HepG2 (cell line): Measurements from ENCODE around the gene TMEM61. TPM values are rescaled to one million over a fixed set of nuclear protein-coding genes. Genes with fewer than 3 reads are reported as not detected.

Experiments used
- ATAC-seq: fragments of 200-7000 bp; cut with Tn5 transposase; 3 replicates; pipeline ENCODE4 v1.9.1; 2020; ENCODE audit warnings: mild to moderate bottlenecking, moderate library complexity
- BruUV-seq: library from RNA; stranded (reverse); fragments of 400-500 nt; replicated peaks from 2 replicates; lab custom pipeline; 2021; lab: Mats Ljungman, UMichigan
- CTCF ChIA-PET: fragments of 300-600 bp; formaldehyde crosslinking; extraction: SDS; loops from one replicate; lab custom pipeline; 2021; ENCODE audit warnings: low total read pairs, inconsistent platforms, low intra/inter-chr PET ratio; lab: Yijun Ruan, JAX
- POLR2A ChIA-PET: fragments of 350-600 bp; sonication (Branson Sonifier 250); formaldehyde crosslinking; loops from one replicate; lab custom pipeline; 2020; ENCODE audit warnings: antibody characterized with exemption, inconsistent platforms; lab: Yijun Ruan, JAX
- DNase-seq: peaks from one replicate; pipeline ENCODE4 v3.0.0-alpha.2; 2015; ENCODE audit warnings: low spot score
- FAIRE-seq: peaks from 3 replicates; lab custom pipeline; 2011; peaks lifted over from hg19 to GRCh38; lab: Jason Lieb, UNC
- H2AFZ ChIP-seq: one replicate; pipeline ENCODE4 v1.6.1; 2011; ENCODE audit warnings: low read length, inconsistent platforms
- H3K27ac ChIP-seq: fragments of 300-600 bp; 3 replicates; pipeline ENCODE4 v1.8.0; 2011; ENCODE audit warnings: mixed run types, mild to moderate bottlenecking, mixed read lengths, low read length, inconsistent platforms; ENCODE audit not compliant: insufficient read depth; ENCODE audit errors: extremely low read length
- H3K27me3 ChIP-seq, 2 experiments: fragments of 200-600 bp in 1 of 2; 2 replicates in 1 of 2; 3 replicates in 1 of 2; pipeline versions ENCODE4 v1.6.0 to v1.8.0; 2011; ENCODE audit warnings: low read length in 2 of 2, mild to moderate bottlenecking in 2 of 2, moderate library complexity in 2 of 2, inconsistent platforms in 1 of 2; ENCODE audit not compliant: insufficient read depth in 2 of 2, control insufficient read depth in 1 of 2
- H3K36me3 ChIP-seq, 2 experiments: fragments of 200-600 bp in 1 of 2; replicated peaks in 1 of 2; 2 replicates in 1 of 2; 3 replicates in 1 of 2; pipeline versions ENCODE4 v1.5.1 to v1.8.0; 2011; ENCODE audit warnings: low read length in 2 of 2, inconsistent platforms in 1 of 2; ENCODE audit not compliant: insufficient read depth in 2 of 2, control insufficient read depth in 1 of 2
- H3K4me1 ChIP-seq: 2 replicates; pipeline ENCODE4 v1.5.1; 2012; ENCODE audit warnings: low read length, inconsistent platforms; ENCODE audit not compliant: insufficient read depth
- H3K4me2 ChIP-seq: 2 replicates; pipeline ENCODE4 v1.6.0; 2011; ENCODE audit warnings: low read depth, low read length, inconsistent platforms
- H3K4me3 ChIP-seq, 3 experiments: fragments of 200-600 bp in 1 of 3; sonication (generic), shearing (Covaris generic) in 1 of 3; replicated peaks in 1 of 3; 2 replicates each; pipeline ENCODE4 v1.5.1; 2011 to 2016; ENCODE audit warnings: low read length in 3 of 3, inconsistent platforms in 2 of 3, low read depth in 2 of 3, mild to moderate bottlenecking in 2 of 3, control low read depth in 1 of 3, mixed read lengths in 1 of 3; ENCODE audit not compliant: insufficient read depth in 1 of 3
- H3K79me2 ChIP-seq: one replicate; pipeline ENCODE4 v1.6.1; 2011; ENCODE audit warnings: low read length, inconsistent platforms; ENCODE audit not compliant: insufficient read depth
- H3K9ac ChIP-seq: 2 replicates; pipeline ENCODE4 v1.6.0; 2011; ENCODE audit warnings: mild to moderate bottlenecking, low read depth, low read length, inconsistent platforms; ENCODE audit not compliant: insufficient read depth
- H3K9me3 ChIP-seq: 2 replicates; pipeline ENCODE4 v1.5.1; 2012; ENCODE audit warnings: mild to moderate bottlenecking, low read length
- H4K20me1 ChIP-seq: 2 replicates; pipeline ENCODE4 v1.6.0; 2011; ENCODE audit warnings: inconsistent platforms, mild to moderate bottlenecking, low read length, moderate library complexity; ENCODE audit not compliant: insufficient read depth
- NFE2L1 ChIP-seq: sonication (generic); formaldehyde crosslinking; IDR thresholded peaks from 2 replicates; pipeline ENCODE4 v1.4.0; 2020; ENCODE audit warnings: missing genetic modification reagents, mild to moderate bottlenecking, borderline replicate concordance
- PITX1 ChIP-seq: sonication (generic); formaldehyde crosslinking; IDR thresholded peaks from 2 replicates; pipeline ENCODE4 v1.5.1; 2020; ENCODE audit warnings: mild to moderate bottlenecking, missing genetic modification reagents
- TBP ChIP-seq: sonication (generic); formaldehyde crosslinking; IDR thresholded peaks from 2 replicates; pipeline ENCODE4 v1.5.0; 2020; ENCODE audit warnings: missing genetic modification reagents
- ZFP36 ChIP-seq: fragments of 150-350 bp; IDR thresholded peaks from 2 replicates; pipeline ENCODE4 v1.6.1; 2018; ENCODE audit warnings: borderline replicate concordance, low read length, low read depth; ENCODE audit not compliant: partially characterized antibody
- ZKSCAN8 ChIP-seq: IDR thresholded peaks from 2 replicates; pipeline ENCODE4 v1.6.1; 2016; ENCODE audit warnings: borderline replicate concordance, missing genetic modification reagents, missing compliant biosample characterization
- ZNF143 ChIP-seq: sonication (generic); formaldehyde crosslinking; IDR thresholded peaks from 2 replicates; pipeline ENCODE4 v1.4.0; 2020; ENCODE audit warnings: missing genetic modification reagents
- WGBS: methylation state at CpG from one replicate; pipeline ENCODE4 v1.1.6; 2017; ENCODE audit warnings: low lambda C conversion rate; 5-methylcytosine and 5-hydroxymethylcytosine counted together
- in situ Hi-C: cut with HindIII; loops from 2 replicates; pipeline ENCODE4 v1.10.0; 2017; ENCODE audit warnings: low pct_unique_long_range_greater_than_20kb; ENCODE audit not compliant: extremely low pct_ligation_motif_present
- intact Hi-C: fragments of 100-400 bp; cut with micrococcal nuclease; formaldehyde crosslinking; loops from one replicate; pipeline ENCODE4 v1.10.0; 2022; ENCODE audit not compliant: unreplicated experiment
- polyA plus RNA-seq, 8 experiments: library from polyadenylated mRNA; depleted of rRNA in 3 of 8; stranded (reverse) in 7 of 8; unstranded in 1 of 8; fragments of >200 nt; fragmentation: Illumina TruSeq in 4 of 8; extraction: Trizol in 4 of 8; gene quantifications; 2 replicates each; pipeline versions ENCODE4 v1.2.1 to v1.2.3, GENCODE V29; 2011 to 2016; ENCODE audit warnings: low read depth in 4 of 8, missing spikeins in 1 of 8, mixed read lengths in 1 of 8; ENCODE audit not compliant: insufficient read depth in 1 of 8
- total RNA-seq, 5 experiments: library from RNA; depleted of rRNA; stranded (reverse); fragments of >200 nt; fragmentation: Illumina TruSeq; extraction: Trizol; gene quantifications; 2 replicates each; pipeline ENCODE4 v1.2.3, GENCODE V29; 2016; ENCODE audit warnings: low read depth in 1 of 5
- TF ChIP-seq, protein P1 (sequence below): sonication (generic); formaldehyde crosslinking; IDR thresholded peaks from 2 replicates; pipeline ENCODE4 v1.8.0; 2022; ENCODE audit warnings: missing genetic modification reagents, mild to moderate bottlenecking, borderline replicate concordance

The TMEM61 gene
- total and polyA plus RNA-seq, 2 of the 13 experiments (the other 11 are each of a cell fraction or from before 2014, with no cell fraction given), result not detected

DNA sequence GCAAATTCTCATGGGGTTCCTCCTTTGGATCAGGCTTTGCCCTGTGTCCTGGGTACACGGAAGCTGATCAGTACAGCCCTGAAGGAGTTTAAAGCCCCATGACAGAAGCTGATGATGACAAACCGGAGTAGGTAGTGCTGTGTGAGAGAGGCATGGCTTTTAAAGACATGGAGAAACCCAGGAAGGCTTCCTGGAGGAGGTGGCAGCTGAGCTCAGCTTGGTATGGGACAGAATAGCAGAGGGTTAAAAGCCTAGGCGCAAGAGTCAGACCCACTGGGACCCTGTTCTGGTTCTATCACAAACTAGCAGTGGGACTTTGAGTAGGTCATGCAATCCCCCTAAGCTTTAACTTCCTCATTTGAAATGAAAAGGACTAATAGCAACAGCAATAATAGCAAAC is 6.1 kb downstream of the TMEM61 start:
- Histone ChIP-seq H3K27ac (no peak overlapping the region), H3K27me3 (peaks cover 2 to 30% of the 10 kb centered on the region in 2 experiments; a peak in 3 of 5 replicates), H3K9ac (no peak overlapping the region), H3K4me3 (no peak overlapping the region)
- no peak for DNase-seq
- no peak for FAIRE-seq
- no peak for ATAC-seq
- in situ Hi-C loops, result no loop called here
- no TSS peak for BruUV-seq
- CTCF ChIA-PET, result no interaction called here
- 38% methylated on average over 3 of the region's 3 CpGs for WGBS
- TF ChIP-seq ZNF143 (CRISPR knock-in tag), result no peak
- no peak for TF ChIP-seq NFE2L1 (CRISPR knock-in tag)
- TF ChIP-seq, protein P1, sequence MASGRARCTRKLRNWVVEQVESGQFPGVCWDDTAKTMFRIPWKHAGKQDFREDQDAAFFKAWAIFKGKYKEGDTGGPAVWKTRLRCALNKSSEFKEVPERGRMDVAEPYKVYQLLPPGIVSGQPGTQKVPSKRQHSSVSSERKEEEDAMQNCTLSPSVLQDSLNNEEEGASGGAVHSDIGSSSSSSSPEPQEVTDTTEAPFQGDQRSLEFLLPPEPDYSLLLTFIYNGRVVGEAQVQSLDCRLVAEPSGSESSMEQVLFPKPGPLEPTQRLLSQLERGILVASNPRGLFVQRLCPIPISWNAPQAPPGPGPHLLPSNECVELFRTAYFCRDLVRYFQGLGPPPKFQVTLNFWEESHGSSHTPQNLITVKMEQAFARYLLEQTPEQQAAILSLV (CRISPR knock-in tag), result no peak
- TF ChIP-seq ZFP36, result peak; percentile 85
- TF ChIP-seq PITX1 (CRISPR knock-in tag), result no peak
- TF ChIP-seq, all 625 proteins: peak for 1
- H3K4me1 ChIP-seq, result peaks cover 8% of the 10 kb centered on the region
- POLR2A ChIA-PET, result no interaction called here
- no peak overlapping the region for H2AFZ ChIP-seq
- H3K36me3 ChIP-seq, result no peaks in the 10 kb centered on the region
- no peak overlapping the region for H3K4me2 ChIP-seq
- intact Hi-C loops, result no loop called here
- no peaks in the 10 kb centered on the region for H3K9me3 ChIP-seq
- H3K79me2 ChIP-seq, result no peaks in the 10 kb centered on the region
- H4K20me1 ChIP-seq, result no peaks in the 10 kb centered on the region

DNA sequence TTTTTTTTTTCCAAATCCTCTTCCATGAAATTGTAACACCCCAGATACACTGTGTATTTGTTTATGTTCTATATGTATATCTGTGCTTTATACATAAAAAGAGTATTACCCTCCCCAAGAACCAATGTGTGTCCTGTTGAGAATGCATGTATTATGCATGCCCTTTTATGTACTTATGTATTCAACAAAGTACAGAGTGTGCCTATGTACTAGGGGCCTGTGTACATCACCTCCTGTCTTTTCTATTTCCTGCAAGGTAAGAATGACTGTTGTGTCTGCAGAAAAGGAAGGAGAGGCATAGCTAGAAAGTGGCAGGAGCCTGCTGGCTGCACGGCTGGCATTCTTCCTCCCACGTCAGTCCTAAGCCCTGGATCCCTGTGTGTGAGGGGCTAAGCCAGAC is 7.0 kb downstream of the TMEM61 start:
- peaks cover 2% of the 10 kb centered on the region for H3K4me1 ChIP-seq
- WGBS, result 0% methylated on average over 2 of the region's 2 CpGs
- intact Hi-C loops, result no loop called here
- no peak overlapping the region for H2AFZ ChIP-seq
- in situ Hi-C loops, result no loop called here
- no peaks in the 10 kb centered on the region for H3K9me3 ChIP-seq
- H3K27me3 ChIP-seq, result peaks cover 2 to 29% of the 10 kb centered on the region in 2 experiments; a peak in 4 of 5 replicates
- BruUV-seq, result no TSS peak
- ChIA-PET POLR2A (no interaction called here), CTCF (no interaction called here)
- DNase-seq (no peak), FAIRE-seq (no peak), ATAC-seq (no peak)
- H4K20me1 ChIP-seq, result no peaks in the 10 kb centered on the region
- no peak overlapping the region for H3K4me2 ChIP-seq
- no peak overlapping the region for H3K27ac ChIP-seq
- TF ChIP-seq TBP (CRISPR knock-in tag) (no peak), NFE2L1 (CRISPR knock-in tag) (no peak), ZKSCAN8 (CRISPR knock-in tag) (no peak)
- H3K36me3 ChIP-seq, result no peaks in the 10 kb centered on the region
- H3K79me2 ChIP-seq, result no peaks in the 10 kb centered on the region
- no peak overlapping the region for H3K9ac ChIP-seq
- H3K4me3 ChIP-seq, result no peak overlapping the region
